NCI-H1694 (cell line): ENCODE measurements around the gene VAMP5.
"Not testable (repeated sequence)": the region's sequence is repeated elsewhere in the genome, so short reads cannot be mapped to it uniquely, and the experiment has no call there.

Source experiments
- DNase-seq: peaks from one replicate; lab custom pipeline; 2025; lab: John Stamatoyannopoulos, UW

VAMP5 gene

DNA sequence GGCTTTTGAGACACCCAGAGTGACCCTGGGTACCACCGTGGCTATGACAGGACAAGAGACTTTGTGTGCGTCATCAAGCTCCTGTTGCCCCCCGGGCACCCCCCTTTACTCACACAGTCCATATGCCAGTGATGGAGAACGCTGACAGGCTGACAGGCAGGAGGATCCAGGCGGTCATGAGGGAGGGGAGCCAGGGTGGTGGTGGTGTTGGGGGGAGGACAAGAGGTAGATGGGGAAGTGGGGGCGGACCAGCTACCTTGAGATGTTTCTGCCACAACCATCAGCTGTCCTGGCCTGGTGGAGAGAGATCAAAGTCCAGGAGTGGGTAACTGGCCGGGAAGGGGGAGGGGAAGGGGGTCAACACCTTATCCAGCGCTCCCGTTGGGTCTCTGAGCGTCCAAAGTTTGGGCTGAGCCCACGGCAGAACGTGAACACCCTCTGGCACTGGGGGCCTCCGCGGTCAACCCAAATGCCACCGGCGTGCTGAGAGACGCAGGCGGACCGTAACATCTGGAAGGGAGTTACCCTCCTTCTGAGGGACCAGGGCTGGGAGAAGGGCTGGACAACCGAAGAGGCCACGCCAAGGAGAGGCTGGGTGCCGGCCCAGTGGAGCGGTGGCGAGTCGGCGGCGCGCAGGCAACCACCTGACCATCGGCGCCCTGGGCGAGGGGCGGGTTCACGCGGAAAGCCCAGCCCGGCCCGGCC, 17.7 kb downstream of the VAMP5 start:
- no peak for DNase-seq

DNA sequence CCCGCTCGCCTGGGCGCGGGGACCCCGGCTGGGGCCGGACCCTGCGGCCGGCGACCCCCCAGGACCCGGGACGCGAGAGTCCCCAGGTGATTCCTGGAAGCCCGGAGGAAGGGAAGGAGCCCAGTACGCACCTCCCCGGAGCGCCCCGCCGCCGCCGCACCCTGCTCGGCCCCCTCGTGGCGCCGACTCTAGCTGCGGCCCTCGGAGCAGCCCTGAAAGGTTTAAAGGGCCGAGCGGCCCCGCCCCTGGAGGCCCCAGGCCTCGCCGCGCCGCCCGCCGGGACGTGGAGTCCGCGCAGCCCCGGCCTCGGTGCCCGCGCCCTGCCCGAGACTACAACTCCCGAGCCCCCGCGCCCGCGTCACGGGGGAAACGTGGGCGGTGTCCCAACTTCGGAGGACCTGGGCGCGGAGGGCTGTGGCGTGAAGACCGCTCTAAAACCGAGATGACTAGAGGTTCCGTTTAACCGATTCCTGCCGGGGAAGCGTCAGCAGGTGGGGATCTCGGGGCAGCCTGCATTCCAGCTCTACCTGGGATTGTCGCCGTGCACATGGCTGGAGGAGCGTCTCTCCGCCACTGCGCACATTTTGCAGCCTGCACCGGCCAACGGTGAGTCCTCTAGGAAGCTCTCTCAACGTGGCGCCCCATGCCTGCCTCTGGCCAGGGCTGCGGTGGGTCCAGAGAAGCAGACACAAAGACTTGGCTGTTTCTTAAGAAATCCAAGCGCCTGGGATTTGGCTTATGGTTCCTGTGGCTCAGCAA, 18.4 kb downstream of the VAMP5 start, which contains the start of gene TMEM150A:
TMEM150A (minus strand) TSS at position 223 of the 759 bp plus-strand sequence. CDS start 750 bp downstream, outside the sequence.
- peak; percentile 48 for DNase-seq

DNA sequence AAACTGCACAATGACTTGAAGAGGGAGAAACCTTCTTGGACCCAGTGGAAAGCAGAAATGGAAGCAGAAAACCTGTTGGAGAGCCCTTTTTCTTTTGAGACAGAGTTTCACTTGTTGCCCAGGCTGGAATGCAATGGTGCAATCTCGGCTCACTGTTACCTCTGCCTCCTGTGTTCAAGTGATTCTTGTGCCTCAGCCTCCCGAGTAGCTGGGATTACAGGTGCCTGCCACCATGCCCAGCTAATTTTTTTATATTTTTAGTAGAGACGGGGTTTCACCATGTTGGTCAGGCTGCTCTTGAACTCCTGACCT, 19.9 kb downstream of the VAMP5 start:
- not testable (repeated sequence) for DNase-seq

DNA sequence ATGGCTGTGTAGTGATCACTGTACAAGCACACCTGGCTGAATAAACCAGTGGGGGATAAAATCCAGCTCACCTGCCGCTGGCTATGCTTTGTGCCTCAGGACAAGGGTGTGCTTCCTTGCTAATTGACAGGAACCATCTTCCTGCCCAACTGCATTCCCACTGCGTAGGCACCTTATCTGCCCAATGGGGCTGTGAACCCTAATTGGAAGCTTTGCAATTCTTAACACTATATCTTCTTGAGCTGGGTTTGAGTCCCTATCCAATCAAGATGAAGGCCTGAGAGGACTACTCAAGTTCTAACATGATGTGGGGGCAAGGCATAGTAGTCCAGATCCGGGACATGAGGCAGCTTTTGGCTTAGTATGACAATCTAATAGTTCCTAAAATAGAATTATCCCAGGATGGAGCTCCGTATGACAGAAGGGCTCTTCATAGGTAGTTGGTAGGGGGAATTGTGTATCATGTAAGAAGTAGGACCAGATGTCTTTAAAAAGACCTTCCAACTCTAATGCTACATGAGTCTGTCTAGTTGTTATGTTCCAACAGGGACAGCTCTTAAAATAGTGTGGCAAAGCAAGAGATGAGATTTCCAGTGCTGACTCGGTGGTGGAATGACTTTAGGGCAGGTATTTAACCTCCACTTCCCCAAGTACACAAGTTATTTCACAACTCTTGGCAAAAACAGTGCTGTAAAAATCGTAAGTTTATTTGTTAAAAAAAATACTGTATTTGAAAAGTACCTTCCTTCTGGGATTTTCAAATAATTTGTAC, 20.5 kb downstream of the VAMP5 start:
- no peak for DNase-seq

DNA sequence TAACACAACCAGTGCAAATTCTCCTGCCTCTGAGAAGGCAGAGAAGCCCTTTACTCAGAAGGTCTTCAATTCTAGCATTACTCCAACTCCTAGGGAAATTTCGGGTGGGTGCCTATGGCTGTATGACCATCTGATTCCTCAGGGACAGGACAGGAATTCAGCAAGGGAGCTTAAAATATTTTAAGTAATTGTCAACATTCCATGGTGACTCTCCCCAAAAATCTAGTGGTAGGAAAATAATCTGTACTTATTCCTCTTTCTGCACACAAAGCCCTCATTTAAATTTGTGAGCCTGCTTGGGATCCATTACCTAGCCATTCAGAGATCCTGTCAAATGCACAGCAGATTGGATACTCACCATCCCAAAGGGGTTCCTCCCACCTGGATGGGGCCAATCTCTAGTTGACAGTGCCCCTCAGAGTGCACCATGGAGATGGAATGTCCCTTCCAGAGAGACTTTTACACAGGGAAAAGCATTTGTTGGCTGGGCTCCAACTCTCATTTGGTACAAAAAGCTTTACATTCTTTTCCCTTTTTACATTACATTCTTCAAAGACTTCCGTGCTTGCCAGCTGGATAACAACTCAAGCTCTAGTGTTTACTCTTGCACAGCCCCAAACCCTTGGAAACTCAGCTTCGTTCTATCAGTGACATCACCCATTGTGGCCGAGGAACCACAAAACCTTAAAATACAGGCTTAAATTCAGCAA, 21.3 kb downstream of the VAMP5 start:
- no peak for DNase-seq

DNA sequence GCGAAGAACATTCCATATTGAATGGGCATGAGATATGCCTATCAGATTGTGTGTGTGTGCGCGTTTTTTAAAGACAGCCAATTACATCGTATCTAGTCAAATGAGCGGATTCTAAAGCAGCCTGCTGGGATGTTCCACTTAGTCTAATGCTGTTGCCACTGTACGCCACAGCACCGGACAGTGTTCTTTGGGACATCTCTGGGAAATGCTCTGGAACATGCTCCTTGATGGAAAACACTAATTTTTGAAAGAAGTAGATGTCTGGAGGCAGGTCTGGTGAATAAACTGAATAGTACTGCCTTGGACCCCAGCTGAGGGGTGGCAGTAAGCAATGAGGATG, 21.9 kb downstream of the VAMP5 start:
- DNase-seq, result no peak

DNA sequence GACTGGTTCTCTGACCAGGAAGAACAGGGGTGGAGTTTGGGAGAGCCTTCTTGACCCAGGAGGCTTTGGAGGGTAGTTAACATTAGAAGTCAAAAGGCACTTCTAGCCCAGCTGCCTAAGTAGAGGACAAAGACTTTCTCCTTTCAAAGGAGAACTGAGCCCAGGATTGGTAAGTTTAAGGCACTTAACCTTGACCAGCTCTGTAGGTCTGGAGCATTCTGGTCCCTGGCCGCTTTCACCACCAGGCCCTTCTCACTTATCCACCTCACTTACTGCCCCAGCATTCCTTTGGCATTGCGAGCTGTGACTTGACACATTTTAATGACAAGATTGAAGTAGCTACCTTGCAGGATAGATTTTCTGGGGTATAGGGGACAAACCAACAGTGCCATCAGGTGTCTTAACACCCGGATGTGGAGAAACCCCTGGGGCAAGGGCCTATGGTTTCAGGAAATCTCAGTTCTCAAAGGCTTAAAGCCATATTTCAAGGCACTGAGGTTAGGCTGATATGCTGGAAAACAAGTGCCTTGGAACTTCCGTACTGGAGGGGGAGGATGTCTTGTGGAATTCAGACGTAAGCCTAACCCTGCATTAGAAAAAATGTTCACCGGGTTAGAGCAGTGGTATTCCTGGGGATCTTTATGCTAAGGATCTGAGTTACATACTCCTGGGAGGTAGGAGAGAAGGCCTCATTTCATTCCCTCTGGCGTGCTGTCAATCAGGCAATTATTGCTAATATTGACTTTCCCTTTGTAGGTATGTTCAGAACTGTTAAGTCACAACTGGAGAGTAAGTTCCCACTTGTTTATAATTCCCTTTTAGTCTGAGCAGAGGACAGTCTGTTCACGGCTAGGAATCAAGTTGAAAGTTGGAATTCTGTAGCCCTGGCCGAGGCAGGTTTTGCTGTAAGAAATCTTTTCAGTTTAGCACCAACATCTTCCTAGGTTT, 23.3 kb downstream of the VAMP5 start:
- no peak for DNase-seq

DNA sequence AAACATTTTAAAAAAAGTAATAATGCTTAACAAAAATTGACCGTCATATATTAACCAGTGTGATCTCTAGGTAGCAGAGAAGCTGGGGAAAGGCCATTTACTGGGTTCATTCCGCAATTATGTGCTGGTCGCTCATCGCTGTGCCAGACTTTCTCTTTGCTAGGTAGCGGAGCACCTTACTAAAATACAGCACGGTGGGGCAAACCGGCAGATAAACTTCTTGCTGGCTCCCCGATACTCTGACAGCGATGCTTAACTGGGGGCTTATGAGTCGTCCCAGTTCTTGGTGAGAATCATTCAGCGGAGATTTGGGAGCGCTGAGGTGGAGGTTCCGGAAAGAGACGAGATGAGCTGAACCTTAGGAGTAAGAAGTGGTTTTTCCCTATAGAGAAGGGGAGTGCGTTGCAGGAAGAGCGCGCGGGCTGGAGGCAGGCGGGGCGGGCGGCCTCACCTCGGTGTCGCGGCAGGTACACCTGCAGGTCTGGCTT, 27.0 kb downstream of the VAMP5 start:
- no peak for DNase-seq

DNA sequence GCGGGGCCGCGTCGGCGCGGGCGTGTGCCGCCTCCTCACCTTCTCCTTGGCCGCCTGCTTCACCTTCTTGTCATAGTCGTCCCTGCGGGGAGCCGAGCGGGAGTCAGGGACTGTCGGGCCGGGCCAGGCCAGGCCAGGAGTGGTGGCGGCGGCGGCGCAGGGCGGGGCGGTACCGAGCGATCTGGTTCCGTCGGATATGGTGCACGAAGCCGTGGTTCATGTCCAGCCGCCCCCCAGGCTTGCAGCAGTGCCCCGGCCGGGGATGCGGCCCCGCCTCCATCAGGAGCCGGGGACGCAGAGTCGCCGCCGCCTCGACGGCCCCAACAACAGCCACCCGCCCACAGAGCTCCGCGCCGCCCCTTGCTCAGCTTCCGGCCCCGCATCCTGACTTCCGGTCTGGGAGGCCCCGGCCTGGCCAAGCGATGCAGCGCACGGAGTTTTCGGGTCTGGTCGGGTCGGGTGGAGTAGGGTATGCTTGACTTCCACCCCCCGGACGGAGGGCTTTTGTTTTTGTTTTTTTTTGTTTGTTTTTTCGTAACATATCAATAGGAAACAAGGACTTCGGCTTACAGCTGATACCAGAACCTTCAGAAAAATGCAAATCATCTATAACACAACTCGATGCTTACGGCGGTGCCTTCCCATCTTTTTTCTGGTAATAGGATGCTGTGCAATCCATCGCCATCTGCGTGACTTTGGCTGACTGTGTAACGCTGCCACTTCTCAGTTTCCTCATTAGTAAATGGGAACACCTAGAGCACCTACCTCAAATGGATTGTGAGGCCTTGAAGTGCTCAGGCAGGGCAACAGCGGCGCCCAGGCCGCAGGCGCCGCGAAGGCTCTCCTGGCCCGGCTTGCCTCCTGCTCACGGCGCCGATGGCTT, 27.7 kb downstream of the VAMP5 start, which contains the start of gene C2orf68:
C2orf68 (minus strand) TSS at position 362 of the 883 bp plus-strand sequence; CDS start at position 280, 82 bp downstream.
- DNase-seq, result peak; percentile 72

DNA sequence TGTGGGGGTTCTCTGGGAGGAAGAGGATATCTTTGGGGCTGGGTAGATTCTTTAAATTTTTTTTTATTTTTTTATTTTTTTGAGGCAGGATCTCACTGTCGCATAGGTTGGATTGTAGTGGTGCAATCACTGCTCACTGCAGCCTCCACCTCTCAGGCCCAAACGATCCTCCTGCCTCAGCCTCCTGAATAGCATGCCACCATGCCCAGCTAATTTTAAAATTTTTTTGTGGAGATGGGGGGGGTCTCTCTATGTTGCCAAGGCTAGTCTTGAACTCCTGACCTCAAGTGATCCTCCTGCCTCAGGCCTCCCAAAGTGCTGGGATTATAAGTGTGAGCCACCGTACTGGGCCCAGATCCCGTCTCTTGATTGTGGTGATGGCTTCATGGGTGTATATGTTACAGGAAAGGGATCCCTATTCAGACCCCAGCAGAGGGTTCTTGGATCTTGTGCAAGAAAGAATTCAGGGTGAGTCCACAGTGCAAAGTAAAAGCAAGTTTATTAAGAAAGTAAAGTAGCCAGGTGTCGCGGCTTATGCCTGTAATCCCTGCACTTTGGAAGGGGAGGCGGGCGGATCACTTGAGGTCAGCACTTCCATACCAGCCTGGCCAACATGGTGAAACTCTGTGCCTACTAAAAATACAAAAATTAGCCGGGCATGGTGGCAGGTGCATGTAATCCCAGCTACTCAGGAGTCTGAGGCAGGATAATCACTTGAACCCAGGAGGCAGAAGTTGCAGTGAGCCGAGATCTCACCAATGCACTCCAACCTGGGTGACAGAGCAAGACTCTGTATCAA, 29.7 kb downstream of the VAMP5 start:
- no peak for DNase-seq

DNA sequence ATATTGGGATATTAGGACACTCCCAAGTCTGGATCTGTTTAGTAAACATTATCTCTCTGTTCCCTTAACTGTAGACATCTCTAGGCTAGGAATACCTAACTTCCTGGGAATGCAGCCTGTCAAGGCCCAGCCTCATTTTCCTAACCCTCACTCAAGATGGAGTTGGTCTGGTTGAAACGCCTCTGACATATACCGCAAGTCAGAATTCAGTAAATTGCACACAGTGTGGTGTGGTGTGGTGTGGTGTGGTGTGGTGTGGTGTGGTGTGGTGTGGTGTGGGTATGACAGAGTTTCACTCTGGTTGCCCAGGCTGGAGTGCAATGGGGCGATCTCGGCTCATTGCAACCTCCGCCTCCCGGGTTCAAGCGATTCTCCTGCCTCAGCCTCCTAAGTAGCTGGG, 30.5 kb downstream of the VAMP5 start:
- DNase-seq, result not testable (repeated sequence)

DNA sequence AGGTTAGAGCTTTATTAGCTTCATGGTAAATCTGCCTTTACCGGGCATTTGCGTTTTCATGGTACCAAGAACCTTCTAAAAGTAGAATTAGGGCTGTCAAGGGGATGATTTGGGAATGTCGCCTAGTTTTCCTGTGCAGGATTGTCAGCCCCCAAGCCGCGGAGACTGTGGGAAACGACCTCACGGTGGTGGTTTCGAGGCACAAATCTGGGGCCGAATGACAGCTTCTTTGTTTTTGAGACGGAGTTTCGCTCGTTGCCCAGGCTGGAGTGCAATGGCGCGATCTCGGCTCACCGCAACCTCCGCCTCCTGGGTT, 31.1 kb downstream of the VAMP5 start:
- no peak for DNase-seq

DNA sequence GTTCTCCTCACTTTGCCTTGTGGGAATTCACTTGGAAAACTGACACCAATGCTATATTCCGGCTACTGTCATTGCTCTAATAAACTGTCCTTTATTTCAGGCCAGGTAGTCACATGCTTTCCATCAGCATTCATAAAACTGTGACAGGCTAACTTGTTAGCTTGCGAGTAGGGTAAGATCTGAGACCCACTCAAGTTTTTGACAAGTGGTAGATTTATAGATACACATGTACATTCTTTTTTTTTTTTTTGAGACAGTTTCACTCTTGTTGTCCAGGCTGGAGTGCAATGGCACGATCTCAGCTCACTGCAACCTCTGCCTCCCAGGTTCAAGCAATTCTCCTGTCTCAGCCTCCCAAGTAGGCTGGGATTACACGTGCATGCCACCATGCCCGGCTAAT, 33.5 kb downstream of the VAMP5 start:
- DNase-seq, result not testable (repeated sequence)

DNA sequence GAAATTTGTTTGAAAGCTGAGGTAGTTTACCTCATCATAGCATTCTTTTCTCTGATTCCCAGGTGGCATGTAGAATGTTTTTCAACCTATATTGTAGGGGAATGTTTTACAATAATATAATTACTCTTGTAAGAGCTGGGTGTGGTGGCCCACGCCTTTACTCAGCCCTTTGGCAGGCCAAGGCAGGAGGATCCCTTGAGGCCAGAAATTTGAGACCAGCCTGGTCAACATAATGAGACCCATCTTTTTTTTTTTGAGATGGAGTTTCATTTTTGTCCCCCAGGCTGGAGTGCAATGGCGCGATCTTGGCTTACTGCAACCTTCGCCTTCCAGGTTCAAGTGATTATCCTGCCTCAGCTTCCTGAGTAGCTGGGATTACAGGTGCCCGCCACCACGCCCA, 35.4 kb downstream of the VAMP5 start:
- DNase-seq, result no peak

DNA sequence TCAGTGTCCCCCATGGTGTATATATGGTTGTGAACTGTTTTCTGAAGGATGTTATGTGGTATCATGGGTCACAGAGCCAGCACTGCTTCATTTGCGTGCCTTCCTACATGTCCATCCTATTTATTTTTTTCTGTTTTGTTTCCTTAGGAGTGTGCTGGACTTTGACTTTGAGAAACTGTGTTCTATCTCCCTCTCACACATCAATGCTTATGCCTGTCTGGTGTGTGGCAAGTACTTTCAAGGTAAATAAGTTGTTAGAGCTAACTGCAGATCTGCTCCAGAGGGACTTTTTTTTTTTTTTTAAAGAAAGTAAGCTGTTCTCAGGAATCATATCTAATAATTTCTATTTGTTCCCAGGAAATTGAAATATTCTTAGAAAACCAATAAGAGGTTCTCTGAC, 37.1 kb downstream of the VAMP5 start:
- no peak for DNase-seq

DNA sequence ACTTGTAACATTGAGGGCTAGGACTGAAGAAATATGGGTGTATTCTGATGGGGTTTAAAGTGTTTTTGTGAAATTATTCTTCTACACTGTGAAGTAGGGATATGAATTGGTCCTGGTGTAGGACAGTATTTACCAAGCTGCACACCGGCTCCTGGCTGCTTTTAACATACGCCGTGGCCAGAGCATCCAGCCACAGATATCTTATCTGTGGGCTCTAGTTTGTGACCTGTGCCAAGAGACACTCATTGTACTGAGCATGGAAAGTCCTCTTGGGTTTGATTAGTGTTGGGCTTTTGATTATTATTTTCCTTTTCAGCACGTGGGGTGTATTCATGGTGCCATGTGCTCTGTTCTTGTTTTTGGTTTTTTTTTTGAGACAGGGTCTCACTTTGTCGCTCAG, 39.8 kb downstream of the VAMP5 start:
- DNase-seq, result no peak

DNA sequence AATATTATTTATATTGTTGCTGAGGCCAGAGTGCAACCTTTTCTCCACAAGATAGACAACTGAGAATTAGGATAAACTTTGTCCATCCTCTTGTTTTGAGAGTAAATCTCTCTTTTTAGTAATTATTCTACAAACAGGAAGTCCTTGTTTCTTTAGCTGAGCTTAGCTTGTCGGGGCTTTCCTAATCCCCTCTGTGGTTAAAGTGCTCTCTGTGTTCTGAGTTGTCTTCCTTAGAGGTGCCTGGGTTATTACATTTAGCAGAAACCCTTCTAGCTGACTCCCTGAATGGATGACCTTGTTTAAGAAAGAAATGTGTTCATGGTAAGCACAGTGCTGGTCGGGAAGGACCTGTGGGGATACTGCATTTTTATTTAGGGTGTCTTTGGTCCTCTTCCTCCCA, 44.4 kb downstream of the VAMP5 start:
- no peak for DNase-seq

DNA sequence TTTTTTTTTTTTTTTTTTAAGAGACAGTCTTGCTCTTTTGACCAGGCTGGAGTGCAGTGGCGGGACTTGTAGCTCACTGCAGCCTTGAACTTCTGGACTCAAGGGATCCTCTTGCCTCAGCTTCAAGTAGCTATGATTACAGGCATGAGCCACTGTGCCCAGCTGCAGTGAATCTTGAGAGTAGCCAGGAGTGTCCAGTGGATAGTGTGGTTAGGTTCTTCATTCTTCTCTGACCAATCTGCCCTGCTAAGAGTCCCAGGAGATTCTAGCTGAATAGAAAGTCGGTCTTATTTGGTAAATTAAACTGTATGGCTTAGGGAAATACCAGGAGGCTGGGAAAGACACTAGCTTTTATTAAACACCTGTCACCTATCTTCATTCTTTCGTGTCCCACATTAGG, 47.1 kb downstream of the VAMP5 start:
- DNase-seq, result no peak

DNA sequence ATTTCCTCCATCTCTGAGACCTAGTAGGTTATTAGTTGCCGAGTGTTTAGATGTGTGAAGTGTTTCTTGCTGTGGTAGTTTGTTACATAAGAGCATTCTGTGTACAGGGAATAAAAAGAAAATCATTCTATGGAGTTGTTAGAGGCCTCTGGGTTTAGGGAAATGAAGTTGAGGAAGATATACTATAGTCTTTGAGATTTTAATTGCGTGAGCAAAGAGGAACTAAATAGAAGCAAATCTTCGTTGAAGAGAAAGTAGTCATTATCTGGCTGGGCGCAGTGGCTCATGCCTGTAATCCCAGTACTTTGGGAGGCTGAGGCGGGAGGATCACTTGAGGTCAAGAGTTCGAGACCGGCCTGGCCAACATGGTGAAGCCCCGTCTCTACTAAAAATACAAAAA, 50.8 kb downstream of the VAMP5 start:
- no peak for DNase-seq
